Upper lobe of left lung (tissue), 6 donors: Measurements from ENCODE around the gene MRPL34. TPM values are rescaled to one million over a fixed set of nuclear protein-coding genes. Genes with fewer than 3 reads are reported as not detected.

ENCODE experiments used
- ATAC-seq, 2 donors: fragments of 200-7000 bp; cut with Tn5 transposase; one replicate each; pipeline ENCODE4 v1.9.1; 2022; ENCODE audit warnings: mild to moderate bottlenecking in 2 of 2, moderate library complexity in 2 of 2; ENCODE audit not compliant: low FRiP score in 2 of 2
- DNase-seq, 2 donors: peaks; one replicate each; pipeline ENCODE4 v3.0.0-alpha.2; 2019 to 2020
- H3K27ac ChIP-seq, 4 donors: fragments of 200-600 bp; sonication (generic); one replicate each; pipeline ENCODE4 v1.5.1; 2016 to 2019
- H3K27me3 ChIP-seq, 4 donors: fragments of 200-600 bp; sonication (generic); one replicate each; pipeline ENCODE4 v1.5.1; 2017 to 2019
- H3K36me3 ChIP-seq, 4 donors: fragments of 200-600 bp; sonication (generic); one replicate each; pipeline ENCODE4 v1.5.1; 2016 to 2019
- H3K4me1 ChIP-seq, 4 donors: fragments of 200-600 bp; sonication (generic); one replicate each; pipeline ENCODE4 v1.5.1; 2018 to 2019
- H3K4me3 ChIP-seq, 4 donors: fragments of 200-600 bp; sonication (generic); one replicate each; pipeline ENCODE4 v1.5.1; 2017 to 2019; ENCODE audit warnings: mild to moderate bottlenecking in 2 of 4, moderate library complexity in 1 of 4
- H3K9me3 ChIP-seq, 4 donors: fragments of 200-600 bp; sonication (generic); one replicate each; pipeline ENCODE4 v1.5.1; 2018 to 2019
- EP300 ChIP-seq, 4 donors: sonication (generic); formaldehyde crosslinking; IDR thresholded peaks; one replicate each; pipeline ENCODE4 v1.5.1; 2017; ENCODE audit warnings: antibody characterized with exemption in 4 of 4, control low read depth in 2 of 4
- POLR2A ChIP-seq, 4 donors: fragments of 450-650 bp; IDR thresholded peaks; one replicate each; pipeline ENCODE4 v1.5.1; 2016 to 2017; ENCODE audit warnings: antibody characterized with exemption in 4 of 4, mild to moderate bottlenecking in 2 of 4
- POLR2AphosphoS5 ChIP-seq, 2 donors: sonication (generic); formaldehyde crosslinking; IDR thresholded peaks; one replicate each; pipeline ENCODE4 v1.5.1; 2017; ENCODE audit warnings: antibody characterized with exemption in 2 of 2
- WGBS, 2 donors: methylation state at CpG; one replicate each; pipeline ENCODE4 v1.1.5; 2017 to 2018; 5-methylcytosine and 5-hydroxymethylcytosine counted together
- total RNA-seq, 6 donors: library from RNA; depleted of rRNA in 4 of 6; stranded (reverse); fragments of >200 nt in 4 of 6; gene quantifications; one replicate each; pipeline versions ENCODE4 v1.1.0 to v1.2.1, GENCODE V29; 2016 to 2021
- TF ChIP-seq, protein P1 (sequence below), 6 experiments: fragments of 450-650 bp in 4 of 6; fragments of 200-600 bp in 2 of 6; sonication (generic) in 2 of 6; IDR thresholded peaks; one replicate each; pipeline ENCODE4 v1.5.1; 2016 to 2019; ENCODE audit warnings: antibody characterized with exemption in 6 of 6
- donor health status: DM: no; HTN: no; CAD: no; lungs with moderate emphysema.
- donor health status: DM: no; HTN: yes; CAD: no; lungs with severe emphysema.

Gene MRPL34
- total RNA-seq, 6 donors from 2014 or later: 98.3 to 176 (median 122) TPM

DNA sequence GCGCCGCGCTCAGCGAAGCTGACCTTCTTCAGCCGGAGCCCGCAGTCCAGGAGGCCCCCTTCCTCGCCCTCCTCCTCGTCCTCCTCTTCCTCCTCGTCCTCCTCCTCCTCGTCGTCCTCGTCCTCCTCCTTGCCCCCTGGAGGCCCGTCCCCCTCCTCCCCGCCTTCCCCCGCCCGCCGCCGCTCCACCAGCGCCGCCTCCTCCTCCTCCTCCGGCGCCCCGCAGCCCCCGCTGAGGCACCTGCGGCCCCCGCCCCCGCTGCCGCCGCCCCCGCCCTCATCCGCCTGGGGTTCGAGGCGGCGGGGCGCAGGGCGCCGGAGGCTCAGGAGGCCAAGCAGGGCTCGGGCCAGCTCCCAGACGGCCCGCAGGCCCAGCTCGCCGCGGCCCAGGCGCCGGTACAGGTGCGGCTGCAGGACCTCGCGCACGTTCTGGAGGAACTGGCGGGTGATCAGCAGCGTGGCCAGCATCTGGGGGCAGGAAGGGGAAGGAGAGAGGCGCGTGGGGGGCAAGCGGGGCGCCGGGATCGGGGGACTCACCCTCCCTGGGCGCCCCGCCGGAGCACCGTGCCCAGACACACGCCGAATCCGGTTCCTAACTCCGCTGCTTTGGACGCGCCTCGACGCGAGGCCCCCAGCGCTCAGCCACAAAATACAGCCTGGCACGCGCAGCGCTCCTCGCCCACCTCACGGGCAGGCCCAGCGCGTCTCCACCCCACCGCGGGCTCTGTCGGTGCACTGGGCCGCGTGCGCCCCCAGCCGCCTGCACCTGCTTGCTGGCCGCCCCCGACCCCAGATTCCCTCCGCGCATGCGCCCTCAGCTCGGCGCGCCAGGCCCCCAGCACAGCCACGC is 23.1 kb downstream of the MRPL34 start:
- H3K4me1 ChIP-seq: peaks cover 11 to 34% (median 20%) of the 10 kb centered on the region in 4 donors
- H3K4me3 ChIP-seq: peak overlapping the region in 3 of 4 donors; percentile 45 to 58 (median 53)
- peak in 1 of 2 donors; percentile 2 for ATAC-seq
- H3K9me3 ChIP-seq: no peaks in the 10 kb centered on the region
- WGBS, 2 donors: 38 to 52% methylated on average over 29 to 62 of the region's 94 CpGs
- H3K27ac ChIP-seq: peak overlapping the region in 3 of 4 donors; percentile 60 to 80 (median 67)
- peak in 1 of 2 donors; percentile 86 for DNase-seq
- H3K27me3 ChIP-seq: peaks cover 0 to 9% (median 2%) of the 10 kb centered on the region in 4 donors
- TF ChIP-seq EP300 (IDR thresholded peaks at IDR 0.05) (no peak), POLR2AphosphoS5 (IDR thresholded peaks at IDR 0.05) (no peak), POLR2A (IDR thresholded peaks at IDR 0.05) (no peak)
- TF ChIP-seq, protein P1, sequence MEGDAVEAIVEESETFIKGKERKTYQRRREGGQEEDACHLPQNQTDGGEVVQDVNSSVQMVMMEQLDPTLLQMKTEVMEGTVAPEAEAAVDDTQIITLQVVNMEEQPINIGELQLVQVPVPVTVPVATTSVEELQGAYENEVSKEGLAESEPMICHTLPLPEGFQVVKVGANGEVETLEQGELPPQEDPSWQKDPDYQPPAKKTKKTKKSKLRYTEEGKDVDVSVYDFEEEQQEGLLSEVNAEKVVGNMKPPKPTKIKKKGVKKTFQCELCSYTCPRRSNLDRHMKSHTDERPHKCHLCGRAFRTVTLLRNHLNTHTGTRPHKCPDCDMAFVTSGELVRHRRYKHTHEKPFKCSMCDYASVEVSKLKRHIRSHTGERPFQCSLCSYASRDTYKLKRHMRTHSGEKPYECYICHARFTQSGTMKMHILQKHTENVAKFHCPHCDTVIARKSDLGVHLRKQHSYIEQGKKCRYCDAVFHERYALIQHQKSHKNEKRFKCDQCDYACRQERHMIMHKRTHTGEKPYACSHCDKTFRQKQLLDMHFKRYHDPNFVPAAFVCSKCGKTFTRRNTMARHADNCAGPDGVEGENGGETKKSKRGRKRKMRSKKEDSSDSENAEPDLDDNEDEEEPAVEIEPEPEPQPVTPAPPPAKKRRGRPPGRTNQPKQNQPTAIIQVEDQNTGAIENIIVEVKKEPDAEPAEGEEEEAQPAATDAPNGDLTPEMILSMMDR (IDR thresholded peaks at IDR 0.05): no peak
- H3K36me3 ChIP-seq: no peaks in the 10 kb centered on the region

DNA sequence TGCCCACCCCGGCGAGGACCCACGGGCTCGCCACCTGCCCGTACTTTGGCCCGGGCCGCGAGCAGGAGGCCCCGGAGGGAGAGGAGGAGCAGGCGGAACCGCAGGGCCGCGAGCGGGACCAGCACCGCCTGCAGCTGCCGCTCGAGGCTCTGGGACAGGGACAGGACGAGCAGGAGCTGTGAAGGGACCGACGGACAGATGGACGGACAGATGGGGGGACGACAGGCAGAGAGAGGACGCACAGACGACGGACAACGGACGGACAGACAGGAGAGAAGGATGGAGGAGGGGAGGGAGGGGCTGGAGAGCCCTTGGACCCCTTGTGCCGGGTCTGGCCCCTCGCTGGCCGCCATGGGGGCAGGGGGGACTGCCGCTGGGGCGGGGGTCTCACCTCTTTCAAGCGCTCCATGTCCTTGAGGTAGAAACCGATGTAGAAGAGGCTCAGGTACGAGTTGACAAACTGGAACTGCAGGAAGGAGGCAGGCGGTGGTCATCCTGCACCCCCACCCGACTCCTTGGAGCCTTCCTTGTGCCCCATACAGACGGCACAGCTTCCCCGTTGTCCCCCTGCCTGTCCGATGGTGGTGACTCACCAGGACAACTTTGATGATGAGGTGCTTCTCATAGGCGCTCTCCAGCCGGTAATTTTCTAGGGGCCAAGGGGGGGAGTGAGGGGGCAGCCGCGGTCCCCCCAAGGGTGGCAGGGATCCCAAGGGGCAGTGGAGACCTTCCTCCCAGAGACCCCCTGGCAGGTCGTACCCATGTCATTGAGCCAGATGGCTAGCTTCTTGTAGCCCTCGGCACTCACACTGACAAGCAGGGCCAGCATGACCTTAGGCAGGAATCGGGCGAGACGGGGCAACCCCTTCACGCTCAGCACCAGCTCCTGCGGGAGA is 23.9 kb downstream of the MRPL34 start:
- WGBS, 2 donors: 75 to 79% methylated on average over 42 to 46 of the region's 51 CpGs
- TF ChIP-seq EP300 (IDR thresholded peaks at IDR 0.05): no peak
- no peak for TF ChIP-seq POLR2A (IDR thresholded peaks at IDR 0.05)
- no peak for TF ChIP-seq POLR2AphosphoS5 (IDR thresholded peaks at IDR 0.05)
- TF ChIP-seq, protein P1 (IDR thresholded peaks at IDR 0.05): no peak
- ATAC-seq (no peak), DNase-seq (no peak)
- Histone ChIP-seq H3K36me3 (no peaks in the 10 kb centered on the region), H3K27me3 (peaks cover 0 to 9% (median 2%) of the 10 kb centered on the region in 4 donors), H3K27ac (no peak overlapping the region), H3K9me3 (no peaks in the 10 kb centered on the region), H3K4me3 (peak overlapping the region in 3 of 4 donors; percentile 45 to 58 (median 53)), H3K4me1 (peaks cover 16 to 39% (median 26%) of the 10 kb centered on the region in 4 donors)

DNA sequence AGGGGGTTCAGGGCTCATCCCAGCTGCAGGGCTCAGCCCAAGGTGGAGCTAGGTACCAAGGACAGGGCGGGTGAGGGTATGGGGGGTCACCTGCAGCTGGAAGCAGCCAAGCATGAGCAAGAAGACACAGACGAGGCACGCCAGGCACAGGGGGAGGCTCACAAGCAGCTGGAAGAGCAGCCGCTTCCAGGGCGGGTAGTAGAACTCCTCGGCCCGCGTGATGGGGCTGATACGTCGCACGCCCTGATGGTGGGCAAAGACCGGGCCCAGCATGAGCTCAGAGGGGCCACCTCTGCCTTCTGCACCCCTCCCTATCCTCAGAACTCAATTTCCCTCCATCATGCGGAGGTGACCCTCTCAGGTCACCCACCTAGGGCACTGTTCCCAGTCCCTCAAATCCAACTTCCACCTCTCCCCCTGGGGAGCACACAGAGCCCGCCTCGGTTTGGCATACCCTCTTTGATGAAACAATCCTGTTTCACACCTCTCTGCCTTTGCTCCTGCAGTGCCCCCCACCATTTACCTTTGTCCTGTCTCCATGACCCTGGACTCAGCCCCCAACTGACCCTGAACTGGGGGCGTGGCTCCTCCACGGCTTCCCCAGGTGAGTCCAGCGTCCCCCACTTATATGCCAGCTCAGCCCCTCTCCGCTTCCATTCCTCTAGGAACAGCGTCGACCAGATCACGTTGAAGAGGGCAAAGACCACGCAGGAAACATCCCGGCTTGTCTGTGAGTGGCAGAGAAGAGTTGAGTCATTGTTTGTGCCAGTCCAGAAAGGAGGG is 24.8 kb downstream of the MRPL34 start:
- Histone ChIP-seq H3K9me3 (no peaks in the 10 kb centered on the region), H3K4me1 (peaks cover 22 to 45% (median 32%) of the 10 kb centered on the region in 4 donors), H3K27me3 (peaks cover 0 to 9% (median 2%) of the 10 kb centered on the region in 4 donors), H3K36me3 (no peaks in the 10 kb centered on the region), H3K27ac (no peak overlapping the region), H3K4me3 (no peak overlapping the region)
- TF ChIP-seq, protein P1 (IDR thresholded peaks at IDR 0.05): no peak
- no peak for TF ChIP-seq EP300 (IDR thresholded peaks at IDR 0.05)
- no peak for TF ChIP-seq POLR2AphosphoS5 (IDR thresholded peaks at IDR 0.05)
- TF ChIP-seq POLR2A (IDR thresholded peaks at IDR 0.05): no peak
- DNase-seq (no peak), ATAC-seq (no peak)
- 94 to 95% methylated on average over 24 of the region's 24 CpGs for WGBS, 2 donors

DNA sequence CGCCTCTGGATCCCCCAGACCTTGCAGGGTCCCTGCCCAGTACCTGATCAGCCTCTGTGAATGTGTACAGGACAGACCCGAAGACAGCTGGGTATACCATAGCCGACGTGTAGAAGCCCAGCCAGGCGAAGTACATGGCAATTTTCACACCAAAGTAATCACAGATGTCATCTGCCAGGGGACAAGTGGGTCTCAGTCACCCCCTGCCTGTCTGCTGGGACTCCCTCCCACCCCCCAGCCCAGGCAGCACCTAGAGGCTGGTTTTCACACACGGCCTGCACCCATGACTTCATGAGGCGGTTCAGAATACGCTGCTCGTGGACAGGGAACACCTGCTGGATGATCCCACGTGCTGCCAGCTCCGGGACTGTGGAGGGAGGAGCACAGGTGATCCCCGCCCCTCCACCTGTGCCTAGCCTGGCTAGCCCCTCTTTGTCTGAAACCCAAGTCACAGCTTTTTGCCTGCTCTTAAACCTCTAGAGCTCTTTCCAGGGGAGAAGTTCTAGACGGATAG is 25.4 kb downstream of the MRPL34 start:
- Histone ChIP-seq H3K4me3 (no peak overlapping the region), H3K27me3 (peaks cover 0 to 9% (median 2%) of the 10 kb centered on the region in 4 donors), H3K27ac (no peak overlapping the region), H3K4me1 (peaks cover 27 to 52% (median 36%) of the 10 kb centered on the region in 4 donors), H3K9me3 (no peaks in the 10 kb centered on the region), H3K36me3 (no peaks in the 10 kb centered on the region)
- TF ChIP-seq POLR2A (IDR thresholded peaks at IDR 0.05): no peak
- TF ChIP-seq POLR2AphosphoS5 (IDR thresholded peaks at IDR 0.05): no peak
- TF ChIP-seq, protein P1 (IDR thresholded peaks at IDR 0.05): no peak
- no peak for TF ChIP-seq EP300 (IDR thresholded peaks at IDR 0.05)
- DNase-seq (no peak), ATAC-seq (no peak)
- WGBS, 2 donors: 92% methylated on average over 13 of the region's 13 CpGs
